Type B pancreatic cell (in vitro differentiated cells): ENCODE data around the gene POLE. TPM values are rescaled to one million over a fixed set of nuclear protein-coding genes. Genes with fewer than 3 reads are reported as not detected.

Source experiments
- DNase-seq: peaks from one replicate; pipeline ENCODE4 v3.0.0; 2021; ENCODE audit warnings: mixed read lengths; ENCODE audit not compliant: unreplicated experiment; ENCODE audit errors: extremely low spot score
- H3K27ac Mint-ChIP-seq: 2 replicates; pipeline ENCODE4 v1.8.0; 2021; ENCODE audit warnings: mild to moderate bottlenecking, mixed read lengths
- H3K27me3 Mint-ChIP-seq: 2 replicates; pipeline ENCODE4 v1.8.0; 2021; ENCODE audit warnings: mixed read lengths
- H3K36me3 Mint-ChIP-seq: 2 replicates; pipeline ENCODE4 v1.8.0; 2021; ENCODE audit warnings: mixed read lengths
- H3K4me1 Mint-ChIP-seq: one replicate; pipeline ENCODE4 v1.8.0; 2021; ENCODE audit warnings: mixed read lengths; ENCODE audit not compliant: unreplicated experiment
- H3K4me3 Mint-ChIP-seq: 2 replicates; pipeline ENCODE4 v1.8.0; 2021; ENCODE audit warnings: mild to moderate bottlenecking, mixed read lengths
- H3K9me3 Mint-ChIP-seq: 2 replicates; pipeline ENCODE4 v1.8.0; 2021; ENCODE audit warnings: mixed read lengths
- CTCF ChIP-seq: fragments of 200-600 bp; sonication (generic); conservative IDR thresholded peaks from 2 replicates; pipeline ENCODE4 v1.5.0; 2021; ENCODE audit warnings: antibody characterized with exemption, mild to moderate bottlenecking
- total RNA-seq: library from RNA; stranded (reverse); gene quantifications from 2 replicates; pipeline ENCODE4 v1.2.1, GENCODE V29; 2021; ENCODE audit warnings: low replicate concordance

The POLE gene
- total RNA-seq, 1 donor from 2014 or later, result 113 TPM

GRCh38 chr12:132593071-132593470 is 94.1 kb downstream of the POLE start:
- H3K4me3 Mint-ChIP-seq, result no peak overlapping the region
- no peak overlapping the region for H3K27ac Mint-ChIP-seq
- no peaks in the 10 kb centered on the region for H3K36me3 Mint-ChIP-seq
- peaks cover 36% of the 10 kb centered on the region for H3K27me3 Mint-ChIP-seq
- no peak for DNase-seq
- peaks cover 12% of the 10 kb centered on the region for H3K4me1 Mint-ChIP-seq
- no peaks in the 10 kb centered on the region for H3K9me3 Mint-ChIP-seq
- TF ChIP-seq CTCF, result no peak

- TF ChIP-seq CTCF, result no peak
- Mint-ChIP-seq H3K9me3 (no peaks in the 10 kb centered on the region), H3K4me3 (no peak overlapping the region), H3K27me3 (peaks cover 32% of the 10 kb centered on the region), H3K27ac (no peak overlapping the region), H3K4me1 (peaks cover 8% of the 10 kb centered on the region), H3K36me3 (no peaks in the 10 kb centered on the region)
- no peak for DNase-seq
Observed at GRCh38 chr12:132592282-132592970, 94.7 kb downstream of the POLE start.

GRCh38 chr12:132591107-132591935 is 95.8 kb downstream of the POLE start:
- Mint-ChIP-seq H3K4me1 (peaks cover 8% of the 10 kb centered on the region), H3K36me3 (no peaks in the 10 kb centered on the region), H3K9me3 (no peaks in the 10 kb centered on the region), H3K27ac (no peak overlapping the region), H3K27me3 (peaks cover 30% of the 10 kb centered on the region), H3K4me3 (no peak overlapping the region)
- no peak for DNase-seq
- TF ChIP-seq CTCF, result no peak

GRCh38 chr12:132588821-132589669 is 98.1 kb downstream of the POLE start:
- Mint-ChIP-seq H3K9me3 (no peaks in the 10 kb centered on the region), H3K4me3 (no peak overlapping the region), H3K4me1 (peaks cover 5% of the 10 kb centered on the region), H3K27ac (no peak overlapping the region), H3K36me3 (no peaks in the 10 kb centered on the region), H3K27me3 (peaks cover 22% of the 10 kb centered on the region)
- TF ChIP-seq CTCF, result no peak
- no peak for DNase-seq

GRCh38 chr12:132588319-132588718 is 98.8 kb downstream of the POLE start:
- no peak overlapping the region for H3K4me3 Mint-ChIP-seq
- peaks cover 23% of the 10 kb centered on the region for H3K27me3 Mint-ChIP-seq
- peaks cover 3% of the 10 kb centered on the region for H3K4me1 Mint-ChIP-seq
- no peaks in the 10 kb centered on the region for H3K9me3 Mint-ChIP-seq
- peaks cover 4% of the 10 kb centered on the region for H3K36me3 Mint-ChIP-seq
- no peak for DNase-seq
- H3K27ac Mint-ChIP-seq, result no peak overlapping the region
- no peak for TF ChIP-seq CTCF
